H1 (cell line): Measurements from ENCODE around the gene ACYP2. TPM values are rescaled to one million over a fixed set of nuclear protein-coding genes. Genes with fewer than 3 reads are reported as not detected.

Experiments used
- CTCF ChIA-PET: fragments of 300-600 bp; sonication (Branson Sonifier 250); formaldehyde crosslinking; loops from one replicate; lab custom pipeline; 2021; ENCODE audit not compliant: partially characterized antibody; lab: Charles Lee
- POLR2A ChIA-PET: fragments of 300-600 bp; sonication (Branson Sonifier 250); formaldehyde crosslinking; loops from one replicate; lab custom pipeline; 2021; ENCODE audit warnings: inconsistent platforms; ENCODE audit not compliant: partially characterized antibody; lab: Charles Lee
- DNase-seq, 2 experiments: peaks; one replicate each; pipeline versions ENCODE4 v3.0.0 to v3.0.0-alpha.2; 2010 to 2022; ENCODE audit warnings: low spot score in 2 of 2, low read depth in 1 of 2, mixed read lengths in 1 of 2
- FAIRE-seq: peaks from 2 replicates; lab custom pipeline; 2011; peaks lifted over from hg19 to GRCh38; lab: Jason Lieb, UNC
- H2AFZ ChIP-seq: 2 replicates; pipeline ENCODE4 v1.8.1; 2012; ENCODE audit warnings: low read length, inconsistent platforms
- H2AK5ac ChIP-seq: 2 replicates; pipeline ENCODE4 v1.6.1; 2013; ENCODE audit warnings: low read depth, low read length
- H2BK120ac ChIP-seq: replicated peaks from 2 replicates; pipeline ENCODE3; 2013; ENCODE audit warnings: low read depth, low read length, inconsistent platforms
- H2BK12ac ChIP-seq: 2 replicates; pipeline ENCODE4 v1.6.1; 2013; ENCODE audit warnings: low read depth, low read length
- H2BK15ac ChIP-seq: 2 replicates; pipeline ENCODE4 v1.6.1; 2013; ENCODE audit warnings: low read length
- H2BK20ac ChIP-seq: 2 replicates; pipeline ENCODE4 v1.6.1; 2013; ENCODE audit warnings: low read length
- H2BK5ac ChIP-seq: 2 replicates; pipeline ENCODE4 v1.6.1; 2013; ENCODE audit warnings: low read depth, low read length
- H3K14ac ChIP-seq: 2 replicates; pipeline ENCODE4 v1.6.1; 2013; ENCODE audit warnings: inconsistent platforms; ENCODE audit not compliant: insufficient read length
- H3K18ac ChIP-seq: 2 replicates; pipeline ENCODE4 v1.6.1; 2013; ENCODE audit warnings: low read length; ENCODE audit errors: extremely low read depth
- H3K23ac ChIP-seq: 2 replicates; pipeline ENCODE4 v1.6.1; 2013; ENCODE audit warnings: inconsistent platforms; ENCODE audit not compliant: insufficient read length
- H3K23me2 ChIP-seq: 2 replicates; pipeline ENCODE4 v1.6.1; 2013; ENCODE audit warnings: low read depth, low read length
- H3K27ac ChIP-seq: 2 replicates; pipeline ENCODE4 v1.6.1; 2011; ENCODE audit warnings: low read depth, low read length, inconsistent platforms
- H3K27me3 ChIP-seq, 4 experiments: replicated peaks in 1 of 4; 1 replicate in 1 of 4; 2 replicates in 3 of 4; pipeline versions ENCODE4 v1.6.1 to v1.8.1; 2011 to 2013; ENCODE audit warnings: low read length in 3 of 4, mild to moderate bottlenecking in 3 of 4, inconsistent platforms in 2 of 4, mixed read lengths in 2 of 4, moderate library complexity in 1 of 4; ENCODE audit not compliant: control insufficient read depth in 3 of 4, insufficient read depth in 3 of 4; ENCODE audit errors: extremely low read depth in 1 of 4
- H3K36me3 ChIP-seq, 4 experiments: 2 replicates each; pipeline versions ENCODE4 v1.6.1 to v1.8.1; 2011 to 2013; ENCODE audit warnings: mild to moderate bottlenecking in 4 of 4, low read length in 3 of 4, moderate library complexity in 2 of 4, control low read depth in 1 of 4, inconsistent platforms in 1 of 4; ENCODE audit not compliant: insufficient read depth in 4 of 4, control insufficient read depth in 2 of 4
- H3K4ac ChIP-seq: replicated peaks from 2 replicates; pipeline ENCODE3; 2013; ENCODE audit warnings: low read length, low read depth, mixed read lengths, inconsistent platforms; ENCODE audit not compliant: insufficient read length
- H3K4me1 ChIP-seq, 4 experiments: replicated peaks in 1 of 4; 1 replicate in 1 of 4; 2 replicates in 3 of 4; pipeline versions ENCODE4 v1.6.1 to v1.8.1; 2011 to 2013; ENCODE audit warnings: low read length in 3 of 4, inconsistent platforms in 2 of 4, mixed read lengths in 1 of 4; ENCODE audit not compliant: insufficient read depth in 4 of 4, control insufficient read depth in 3 of 4
- H3K4me2 ChIP-seq, 2 experiments: 2 replicates each; pipeline versions ENCODE4 v1.6.1 to v1.8.1; 2011 to 2013; ENCODE audit warnings: low read depth in 2 of 2, low read length in 2 of 2, control low read depth in 1 of 2, inconsistent platforms in 1 of 2, mild to moderate bottlenecking in 1 of 2; ENCODE audit not compliant: insufficient read depth in 1 of 2
- H3K4me3 ChIP-seq, 4 experiments: fragments of 200-600, 300-600 bp in 1 of 4; sonication (generic), shearing (Covaris generic), sonication (Bioruptor Twin) in 1 of 4; 2 replicates each; pipeline versions ENCODE4 v1.5.1 to v1.8.1; 2011 to 2016; ENCODE audit warnings: low read length in 4 of 4, low read depth in 3 of 4, control low read depth in 2 of 4, inconsistent platforms in 2 of 4, mild to moderate bottlenecking in 2 of 4, mixed read lengths in 1 of 4, moderate library complexity in 1 of 4; ENCODE audit not compliant: insufficient read depth in 2 of 4; ENCODE audit errors: extremely low read depth in 1 of 4
- H3K56ac ChIP-seq: replicated peaks from 2 replicates; pipeline ENCODE3; 2013; ENCODE audit warnings: low read depth, mild to moderate bottlenecking, mixed read lengths, low read length, inconsistent platforms; ENCODE audit not compliant: insufficient read length
- H3K79me1 ChIP-seq: 2 replicates; pipeline ENCODE4 v1.6.1; 2013; ENCODE audit warnings: low read depth, low read length, control low read depth
- H3K79me2 ChIP-seq, 2 experiments: 2 replicates each; pipeline versions ENCODE4 v1.6.1 to v1.8.1; 2012 to 2013; ENCODE audit warnings: low read length in 2 of 2, mild to moderate bottlenecking in 2 of 2, inconsistent platforms in 1 of 2; ENCODE audit not compliant: insufficient read depth in 2 of 2, control insufficient read depth in 1 of 2
- H3K9ac ChIP-seq, 4 experiments: replicated peaks in 1 of 4; 1 replicate in 1 of 4; 2 replicates in 3 of 4; pipeline versions ENCODE4 v1.6.1 to v1.8.1; 2011 to 2013; ENCODE audit warnings: low read depth in 3 of 4, low read length in 3 of 4, control low read depth in 2 of 4, mild to moderate bottlenecking in 2 of 4, moderate library complexity in 2 of 4, inconsistent platforms in 1 of 4; ENCODE audit errors: extremely low read depth in 1 of 4
- H3K9me3 ChIP-seq, 2 experiments: 2 replicates each; pipeline versions ENCODE4 v1.6.1 to v1.8.1; 2012 to 2013; ENCODE audit warnings: mild to moderate bottlenecking in 2 of 2, moderate library complexity in 2 of 2, control low read depth in 1 of 2, inconsistent platforms in 1 of 2, low read depth in 1 of 2, low read length in 1 of 2, mixed read lengths in 1 of 2; ENCODE audit not compliant: insufficient read depth in 2 of 2
- H4K20me1 ChIP-seq, 2 experiments: replicated peaks in 1 of 2; 2 replicates each; pipeline versions ENCODE3 to v1.8.1; 2011 to 2013; ENCODE audit warnings: inconsistent platforms in 2 of 2, low read length in 2 of 2, mild to moderate bottlenecking in 1 of 2; ENCODE audit not compliant: insufficient read depth in 2 of 2, control insufficient read depth in 1 of 2
- H4K5ac ChIP-seq: 2 replicates; pipeline ENCODE4 v1.6.1; 2013; ENCODE audit warnings: low read length, low read depth, mixed read lengths, inconsistent platforms; ENCODE audit not compliant: insufficient read length
- H4K8ac ChIP-seq: 2 replicates; pipeline ENCODE4 v1.8.0; 2013; ENCODE audit warnings: mild to moderate bottlenecking, moderate library complexity, low read length, inconsistent platforms; ENCODE audit not compliant: insufficient read depth; ENCODE audit errors: extremely low read depth
- H4K91ac ChIP-seq: replicated peaks from 2 replicates; pipeline ENCODE3; 2013; ENCODE audit warnings: low read length, mixed read lengths, inconsistent platforms; ENCODE audit not compliant: insufficient read length
- SAP30 ChIP-seq: fragments of 300-600 bp; sonication (generic); IDR thresholded peaks from 2 replicates; pipeline ENCODE4 v1.7.1; 2012; ENCODE audit warnings: low read length, moderate library complexity, mild to moderate bottlenecking, inconsistent platforms; ENCODE audit not compliant: insufficient read depth, insufficient replicate concordance
- SP1 ChIP-seq: IDR thresholded peaks from 2 replicates; pipeline ENCODE4 v1.6.1; 2011; ENCODE audit warnings: low read depth, low read length
- TAF7 ChIP-seq: optimal IDR thresholded peaks from 2 replicates; pipeline ENCODE3; 2011; ENCODE audit warnings: low read depth, mild to moderate bottlenecking, inconsistent platforms, low read length, moderate library complexity, borderline replicate concordance
- WGBS, 2 experiments: shearing (Covaris generic) in 1 of 2; methylation state at CpG; one replicate each; pipeline versions ENCODE4 v1.1.6 to v1.1.7; 2013 to 2015; ENCODE audit warnings: low lambda C conversion rate in 2 of 2, mixed read lengths in 2 of 2, inconsistent platforms in 1 of 2, low coverage in 1 of 2, missing lambda C conversion rate in 1 of 2; ENCODE audit not compliant: insufficient replicate concordance in 2 of 2, insufficient coverage in 1 of 2, insufficient read length in 1 of 2; ENCODE audit errors: extremely low coverage in 1 of 2, missing lambda C conversion rate in 1 of 2; 5-methylcytosine and 5-hydroxymethylcytosine counted together
- polyA plus RNA-seq, 7 experiments: library from polyadenylated mRNA; depleted of rRNA in 3 of 7; stranded (reverse) in 5 of 7; unstranded in 2 of 7; fragments of >200 nt in 5 of 7; fragments of 200-250 nt in 2 of 7; gene quantifications; 1 replicate in 5 of 7; 2 replicates in 1 of 7; 4 replicates in 1 of 7; pipeline versions ENCODE4 v1.2.1 to v1.2.3, GENCODE V29; 2011 to 2013; ENCODE audit warnings: missing spikeins in 2 of 7, mixed read lengths in 2 of 7
- total RNA-seq: library from RNA; stranded (reverse); fragmentation: NEBNext Ultra II Directional; extraction: Animal tissue kit (Norgen Biotek cat#: 25700); gene quantifications from 2 replicates; pipeline ENCODE4 v1.2.1, GENCODE V29; 2021

ACYP2 gene
- total and polyA plus RNA-seq, 2 of the 8 experiments (the other 6 are each of a cell fraction or from before 2014, with no cell fraction given), result 3.4 to 4.4 TPM

DNA sequence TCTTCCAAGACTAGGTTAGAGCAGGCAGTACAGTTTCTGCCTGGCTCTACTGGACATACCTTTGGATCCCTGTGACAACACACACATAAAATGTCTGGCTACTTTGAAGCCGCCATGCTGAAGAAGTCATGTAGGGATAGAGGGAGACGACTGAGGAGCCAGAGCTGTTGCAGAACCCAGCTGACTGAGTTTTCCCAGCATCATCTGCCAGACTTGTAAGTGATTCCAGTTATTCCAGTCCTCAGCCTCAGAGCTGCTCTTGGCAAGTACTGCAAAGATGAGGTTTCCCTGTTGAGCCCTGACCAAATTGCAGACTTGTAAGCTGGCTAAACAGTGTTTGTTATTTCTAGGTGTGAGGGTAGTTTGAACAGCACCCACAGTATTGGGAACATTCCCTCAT lies 172.1 kb downstream of the ACYP2 start:
- Histone ChIP-seq H3K23ac (no peak overlapping the region), H3K79me1 (no peaks in the 10 kb centered on the region), H3K4me1 (peaks cover 0 to 3% (median 1%) of the 10 kb centered on the region in 4 experiments; a peak in 2 of 7 replicates), H3K9me3 (no peaks in the 10 kb centered on the region), H2BK12ac (no peak overlapping the region), H3K4ac (no peak overlapping the region), H2BK120ac (no peak overlapping the region), H4K5ac (no peak overlapping the region), H4K8ac (no peak overlapping the region), H3K4me3 (no peak overlapping the region), H4K91ac (no peak overlapping the region), H3K36me3 (no peaks in the 10 kb centered on the region), H3K4me2 (no peak overlapping the region), H2AK5ac (no peak overlapping the region), H3K18ac (no peak overlapping the region), H3K79me2 (no peaks in the 10 kb centered on the region), H2BK20ac (no peak overlapping the region), H2AFZ (no peak overlapping the region), H4K20me1 (no peaks in the 10 kb centered on the region), H3K23me2 (no peaks in the 10 kb centered on the region), H3K56ac (no peak overlapping the region), H2BK15ac (no peak overlapping the region), H3K14ac (no peak overlapping the region), H3K9ac (no peak overlapping the region), H3K27me3 (peaks cover 10 to 28% (median 24%) of the 10 kb centered on the region in 4 experiments), H2BK5ac (no peak overlapping the region), H3K27ac (no peak overlapping the region)
- DNase-seq, result no peak
- FAIRE-seq, result no peak
- POLR2A ChIA-PET, result no interaction called here
- CTCF ChIA-PET, result interaction anchor here (1.1 kb wide), 1 partner anchor 33 kb away, joined by 3 read pairs; no protein-coding TSS in a partner anchor
- TF ChIP-seq TAF7, result no peak
- TF ChIP-seq SAP30, result no peak
- no peak for TF ChIP-seq SP1
- 81% methylated on average over 2 of the region's 2 CpGs; no CpG with 5 or more reads in 1 of the 2 experiments for WGBS, 2 experiments
